ENCODE measurements around the gene KAZN.

KAZN gene

DNA sequence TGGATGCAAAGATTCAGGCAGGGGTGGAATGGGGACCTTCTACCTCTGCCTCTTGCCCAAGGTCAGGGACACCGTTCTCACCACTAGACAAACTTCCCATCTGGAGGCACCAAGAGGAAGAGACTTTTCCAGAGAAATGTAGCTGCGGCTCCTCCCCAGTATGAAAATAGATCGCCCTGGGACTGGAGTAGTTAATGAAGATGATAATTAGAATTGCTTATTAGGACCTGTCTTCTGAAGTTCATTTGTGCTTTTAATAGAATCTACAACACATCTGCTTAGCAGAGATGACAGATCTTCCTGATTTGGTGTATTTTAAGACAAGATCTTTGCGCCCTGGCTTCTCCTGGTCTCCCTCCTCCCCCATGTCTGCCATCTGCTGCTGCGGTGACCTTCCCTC lies 266.6 kb downstream of the KAZN start:
- Histone ChIP-seq H3K9ac (ENCODE audit: low read length) (no peak overlapping the region), H3K27me3 (ENCODE audit: control insufficient read depth, insufficient read depth, low read length) (no peaks in the 10 kb centered on the region), H3K36me3 (ENCODE audit: control insufficient read depth, low read depth, low read length) (no peaks in the 10 kb centered on the region), H3K27ac (ENCODE audit: low read length) (no peak overlapping the region), H3K9me3 (ENCODE audit: control insufficient read depth, low read depth, low read length) (no peaks in the 10 kb centered on the region), H3K4me1 (ENCODE audit: control insufficient read depth, low read depth, low read length) (peaks cover 8% of the 10 kb centered on the region), H3K4me3 (ENCODE audit: low read length) (no peak overlapping the region)

DNA sequence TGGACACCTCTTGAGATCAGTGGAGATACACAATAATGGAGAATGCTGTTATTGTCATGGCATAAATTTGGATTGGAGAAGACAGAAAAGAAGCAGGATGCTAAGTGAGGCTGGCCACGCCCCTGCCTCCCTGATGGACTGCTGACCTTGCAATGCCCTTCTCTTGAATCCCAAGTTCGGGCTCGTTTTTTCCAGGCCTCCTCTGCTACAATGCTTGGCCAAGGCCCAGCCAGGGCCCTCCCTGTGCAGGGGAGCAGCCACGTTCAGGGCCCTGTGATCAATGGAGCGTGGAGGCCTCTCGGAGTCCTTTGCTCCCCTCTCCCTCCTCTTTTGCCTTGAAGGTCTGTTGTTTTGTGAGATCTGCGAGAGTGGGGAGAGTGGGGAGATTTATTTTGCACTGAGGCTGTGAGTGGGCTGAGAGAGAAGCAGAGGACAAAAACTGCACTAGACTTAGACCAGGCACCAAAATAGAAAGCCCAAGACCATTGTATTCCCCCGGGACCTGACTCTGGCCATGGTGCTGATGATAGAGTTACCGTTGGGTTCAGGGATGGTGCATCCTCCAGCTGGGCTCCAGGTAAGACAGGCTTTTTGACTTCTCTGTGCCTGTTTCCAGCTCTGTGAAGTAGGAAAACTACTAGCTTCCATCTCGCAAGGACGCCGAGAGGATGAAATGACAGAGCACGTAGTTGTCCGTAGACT lies 268.6 kb downstream of the KAZN start:
- Histone ChIP-seq H3K9ac (ENCODE audit: low read length) (no peak overlapping the region), H3K27me3 (ENCODE audit: control insufficient read depth, insufficient read depth, low read length) (no peaks in the 10 kb centered on the region), H3K27ac (ENCODE audit: low read length) (no peak overlapping the region)

DNA sequence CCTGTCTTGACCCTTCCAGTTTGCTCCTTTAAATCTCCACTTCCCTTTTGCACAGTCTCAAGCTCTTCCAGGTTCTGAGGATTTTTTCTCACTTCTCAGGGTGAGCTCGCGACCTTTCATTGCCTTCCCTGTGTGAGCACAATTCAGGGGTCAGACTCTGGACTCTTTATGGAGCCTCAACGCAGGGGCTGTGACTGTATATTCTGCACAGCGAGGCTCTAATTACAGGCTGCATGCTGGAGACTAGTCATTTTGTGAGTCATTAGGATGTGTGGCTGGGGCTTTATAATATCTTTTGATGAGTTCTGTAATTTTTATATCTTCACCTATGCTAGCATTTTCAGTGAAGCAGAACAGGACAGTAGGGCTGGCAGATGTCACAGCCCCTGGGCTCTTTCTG lies 270.7 kb downstream of the KAZN start:
- no peak overlapping the region for H3K27ac ChIP-seq (ENCODE audit: low read length)
- no peak overlapping the region for H3K9ac ChIP-seq (ENCODE audit: low read length)
- peaks cover 5% of the 10 kb centered on the region for H3K4me1 ChIP-seq (ENCODE audit: control insufficient read depth, low read depth, low read length)
- no peaks in the 10 kb centered on the region for H3K9me3 ChIP-seq (ENCODE audit: control insufficient read depth, low read depth, low read length)
- no peaks in the 10 kb centered on the region for H3K27me3 ChIP-seq (ENCODE audit: control insufficient read depth, insufficient read depth, low read length)
- no peaks in the 10 kb centered on the region for H3K36me3 ChIP-seq (ENCODE audit: control insufficient read depth, low read depth, low read length)
- no peak overlapping the region for H3K4me3 ChIP-seq (ENCODE audit: low read length)

More for the DNA sequence above, 268.6 kb downstream of the KAZN start:
- no peak overlapping the region for H3K4me3 ChIP-seq (ENCODE audit: low read length)
- H3K4me1 ChIP-seq (ENCODE audit: control insufficient read depth, low read depth, low read length), result peaks cover 11% of the 10 kb centered on the region
- no peaks in the 10 kb centered on the region for H3K36me3 ChIP-seq (ENCODE audit: control insufficient read depth, low read depth, low read length)
- no peaks in the 10 kb centered on the region for H3K9me3 ChIP-seq (ENCODE audit: control insufficient read depth, low read depth, low read length)

DNA sequence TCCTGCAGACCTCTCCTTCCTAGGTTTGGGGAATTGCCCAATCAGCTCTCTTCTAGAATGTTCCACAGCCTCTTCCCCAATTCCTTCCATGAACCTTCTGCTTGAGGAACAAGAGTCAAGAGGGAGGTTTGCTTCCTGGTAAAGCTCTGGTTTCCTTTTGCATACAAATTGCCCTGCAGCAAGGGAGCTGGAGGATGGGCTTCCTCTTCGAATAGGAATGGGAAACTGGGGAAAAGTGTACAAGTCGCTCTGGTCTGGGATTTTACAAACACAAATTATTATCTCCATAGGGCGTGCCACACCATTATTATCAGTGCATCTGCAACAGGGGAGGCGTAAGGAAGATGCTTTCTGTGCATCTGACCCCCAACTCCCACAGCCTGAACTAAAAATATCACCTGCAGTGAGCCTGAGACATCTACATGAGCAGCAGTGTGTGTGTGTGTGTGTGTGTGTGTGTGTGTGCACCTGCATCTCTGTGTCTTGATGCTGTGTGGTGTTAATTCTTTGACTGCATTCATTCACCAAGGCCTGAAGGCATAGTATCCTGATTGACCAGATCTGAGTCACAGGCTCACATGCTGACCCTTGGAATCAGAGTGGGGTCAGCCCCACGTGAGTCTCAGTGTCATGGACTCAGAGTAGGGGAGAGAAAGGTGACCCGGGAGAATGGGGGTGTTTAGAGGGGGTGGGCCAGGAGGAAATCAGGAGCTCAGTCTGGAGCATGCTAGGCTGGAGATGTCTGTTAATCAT lies 272.9 kb downstream of the KAZN start:
- Histone ChIP-seq H3K9ac (ENCODE audit: low read length) (no peak overlapping the region), H3K36me3 (ENCODE audit: control insufficient read depth, low read depth, low read length) (no peaks in the 10 kb centered on the region), H3K27ac (ENCODE audit: low read length) (no peak overlapping the region), H3K9me3 (ENCODE audit: control insufficient read depth, low read depth, low read length) (no peaks in the 10 kb centered on the region), H3K4me3 (ENCODE audit: low read length) (no peak overlapping the region), H3K27me3 (ENCODE audit: control insufficient read depth, insufficient read depth, low read length) (no peaks in the 10 kb centered on the region), H3K4me1 (ENCODE audit: control insufficient read depth, low read depth, low read length) (peaks cover 15% of the 10 kb centered on the region)

DNA sequence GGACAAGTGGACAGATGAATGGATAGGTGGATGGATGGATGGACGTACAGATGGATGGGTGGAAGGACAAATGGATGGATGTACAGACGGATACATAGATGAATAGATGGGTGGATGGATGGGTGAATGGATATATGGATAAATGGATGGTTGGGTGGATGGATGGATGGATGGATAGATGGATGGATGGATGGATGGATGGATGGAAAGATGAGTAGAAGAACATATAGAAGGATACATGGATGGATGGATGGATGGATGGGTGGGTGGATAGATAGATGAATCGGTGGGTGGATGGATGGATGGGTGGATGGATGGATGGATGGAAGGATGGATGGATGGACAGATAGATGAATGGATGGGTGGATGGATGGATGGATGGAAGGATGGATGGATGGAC lies 274.3 kb downstream of the KAZN start:
- H3K9ac ChIP-seq (ENCODE audit: low read length), result no peak overlapping the region
- H3K36me3 ChIP-seq (ENCODE audit: control insufficient read depth, low read depth, low read length), result no peaks in the 10 kb centered on the region
- peaks cover 20% of the 10 kb centered on the region for H3K4me1 ChIP-seq (ENCODE audit: control insufficient read depth, low read depth, low read length)
- H3K9me3 ChIP-seq (ENCODE audit: control insufficient read depth, low read depth, low read length), result no peaks in the 10 kb centered on the region
- H3K4me3 ChIP-seq (ENCODE audit: low read length), result no peak overlapping the region
- no peaks in the 10 kb centered on the region for H3K27me3 ChIP-seq (ENCODE audit: control insufficient read depth, insufficient read depth, low read length)
- no peak overlapping the region for H3K27ac ChIP-seq (ENCODE audit: low read length)

DNA sequence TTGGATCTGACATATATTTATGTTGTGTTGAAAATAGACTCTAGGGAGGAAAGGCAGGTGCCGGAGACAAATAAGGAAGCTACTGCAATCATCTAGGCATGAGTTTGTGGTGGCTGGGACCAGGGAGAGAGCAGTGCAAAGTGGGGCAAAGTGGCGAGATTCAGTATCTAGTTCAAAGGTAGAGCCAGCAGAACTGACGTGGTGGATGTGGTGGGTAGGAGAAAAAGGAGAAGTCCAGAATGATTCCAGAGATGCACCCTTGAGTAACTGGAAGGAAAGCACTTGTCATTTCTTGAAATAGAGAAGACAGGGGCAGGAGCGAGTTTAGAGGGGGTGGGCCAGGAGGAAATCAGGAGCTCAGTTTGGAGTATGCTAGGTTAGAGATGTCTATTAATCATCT lies 275.2 kb downstream of the KAZN start:
- H3K27me3 ChIP-seq (ENCODE audit: control insufficient read depth, insufficient read depth, low read length), result no peaks in the 10 kb centered on the region
- H3K4me1 ChIP-seq (ENCODE audit: control insufficient read depth, low read depth, low read length), result peaks cover 20% of the 10 kb centered on the region
- H3K27ac ChIP-seq (ENCODE audit: low read length), result no peak overlapping the region
- H3K4me3 ChIP-seq (ENCODE audit: low read length), result no peak overlapping the region
- no peak overlapping the region for H3K9ac ChIP-seq (ENCODE audit: low read length)
- no peaks in the 10 kb centered on the region for H3K36me3 ChIP-seq (ENCODE audit: control insufficient read depth, low read depth, low read length)
- no peaks in the 10 kb centered on the region for H3K9me3 ChIP-seq (ENCODE audit: control insufficient read depth, low read depth, low read length)

DNA sequence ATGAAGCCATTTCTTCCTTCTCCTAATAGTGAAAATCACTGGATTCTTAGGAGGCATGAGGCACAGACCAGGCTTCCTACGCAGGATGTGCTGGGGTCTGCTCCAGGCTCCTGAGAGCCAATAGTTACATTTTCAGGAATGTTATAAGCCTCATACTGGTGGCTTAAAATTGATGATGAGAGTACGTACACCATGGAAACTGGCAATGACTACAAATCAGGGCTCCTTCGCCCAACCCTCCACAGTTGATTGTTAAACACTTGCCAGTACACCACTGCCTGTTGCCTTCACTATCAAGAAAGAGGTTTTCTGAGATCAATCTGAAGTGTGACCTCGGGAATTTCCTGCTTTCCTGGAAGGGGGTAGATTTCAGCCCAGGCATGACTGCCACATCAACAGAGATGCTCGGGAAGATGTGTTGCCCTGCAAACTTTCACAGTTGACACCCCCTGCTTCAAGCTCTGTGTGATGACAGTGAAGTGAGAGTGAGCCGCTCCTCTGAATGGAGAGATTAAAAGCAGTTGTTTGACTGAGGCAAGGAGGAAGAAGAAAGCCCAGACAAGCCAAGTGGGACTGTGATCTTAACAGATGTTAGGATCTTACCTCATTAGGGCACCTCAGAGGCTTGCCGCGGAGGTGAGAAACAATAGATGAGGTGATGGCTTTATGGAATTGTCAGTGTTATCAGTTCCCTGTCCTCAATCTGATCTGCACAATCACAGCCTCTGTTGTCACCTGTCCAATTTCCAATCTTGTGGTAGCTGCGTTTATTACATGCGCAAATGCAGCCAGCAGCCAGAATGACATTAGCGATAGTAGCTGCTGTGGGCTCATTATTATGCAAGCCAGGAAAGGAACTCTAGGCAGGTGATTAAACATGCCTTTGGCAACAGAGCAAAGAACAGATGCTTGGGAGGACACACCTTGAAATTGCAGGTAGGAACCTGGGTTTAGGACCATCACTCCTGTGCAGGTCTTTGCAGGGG lies 277.3 kb downstream of the KAZN start:
- H3K4me1 ChIP-seq (ENCODE audit: control insufficient read depth, low read depth, low read length), result peaks cover 20% of the 10 kb centered on the region
- H3K9ac ChIP-seq (ENCODE audit: low read length), result no peak overlapping the region
- H3K4me3 ChIP-seq (ENCODE audit: low read length), result no peak overlapping the region
- no peak overlapping the region for H3K27ac ChIP-seq (ENCODE audit: low read length)
- no peaks in the 10 kb centered on the region for H3K27me3 ChIP-seq (ENCODE audit: control insufficient read depth, insufficient read depth, low read length)
- no peaks in the 10 kb centered on the region for H3K36me3 ChIP-seq (ENCODE audit: control insufficient read depth, low read depth, low read length)
- H3K9me3 ChIP-seq (ENCODE audit: control insufficient read depth, low read depth, low read length), result no peaks in the 10 kb centered on the region

DNA sequence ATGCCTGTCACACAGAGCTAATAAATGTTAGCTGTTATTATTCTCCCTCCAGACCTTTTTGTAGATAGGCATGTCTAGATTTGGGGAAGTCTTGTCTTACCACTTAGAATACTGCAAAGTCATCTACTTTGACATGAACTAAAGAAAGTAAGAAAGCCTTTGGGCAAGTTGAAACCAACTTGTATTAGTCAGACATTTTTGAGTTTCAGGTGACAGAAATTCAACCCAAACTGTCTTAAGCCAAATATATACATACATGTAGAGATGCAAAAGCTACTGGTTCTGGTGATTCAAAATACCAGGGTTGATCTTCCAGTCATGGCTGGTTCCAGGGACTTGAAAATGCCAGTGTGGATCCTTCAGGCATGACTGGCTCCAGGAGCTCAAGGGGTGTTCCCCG lies 278.3 kb downstream of the KAZN start:
- Histone ChIP-seq H3K4me1 (ENCODE audit: control insufficient read depth, low read depth, low read length) (peaks cover 15% of the 10 kb centered on the region), H3K4me3 (ENCODE audit: low read length) (no peak overlapping the region), H3K27me3 (ENCODE audit: control insufficient read depth, insufficient read depth, low read length) (no peaks in the 10 kb centered on the region), H3K36me3 (ENCODE audit: control insufficient read depth, low read depth, low read length) (no peaks in the 10 kb centered on the region), H3K9me3 (ENCODE audit: control insufficient read depth, low read depth, low read length) (no peaks in the 10 kb centered on the region), H3K9ac (ENCODE audit: low read length) (no peak overlapping the region), H3K27ac (ENCODE audit: low read length) (no peak overlapping the region)

DNA sequence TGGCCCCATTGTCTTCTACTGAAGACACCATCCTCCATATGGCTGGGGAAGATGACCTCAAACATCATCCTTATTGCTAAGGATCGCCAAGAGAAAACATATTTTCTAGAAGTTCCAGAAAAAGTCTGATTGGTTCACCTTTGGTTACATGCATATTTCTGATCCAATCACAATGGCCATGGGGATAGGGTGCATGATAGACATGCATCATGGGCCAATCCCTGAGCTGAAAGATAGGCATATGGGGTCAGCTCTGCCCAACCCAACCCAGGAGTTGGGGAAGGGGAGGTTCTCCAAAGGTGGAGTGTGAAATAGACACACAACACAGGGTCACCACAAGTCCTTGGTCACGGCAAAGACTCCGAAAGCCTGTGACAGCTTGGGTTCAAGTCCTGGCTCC lies 278.7 kb downstream of the KAZN start:
- Histone ChIP-seq H3K4me3 (ENCODE audit: low read length) (no peak overlapping the region), H3K4me1 (ENCODE audit: control insufficient read depth, low read depth, low read length) (peaks cover 15% of the 10 kb centered on the region), H3K9ac (ENCODE audit: low read length) (no peak overlapping the region), H3K9me3 (ENCODE audit: control insufficient read depth, low read depth, low read length) (no peaks in the 10 kb centered on the region), H3K36me3 (ENCODE audit: control insufficient read depth, low read depth, low read length) (no peaks in the 10 kb centered on the region), H3K27me3 (ENCODE audit: control insufficient read depth, insufficient read depth, low read length) (no peaks in the 10 kb centered on the region), H3K27ac (ENCODE audit: low read length) (no peak overlapping the region)

DNA sequence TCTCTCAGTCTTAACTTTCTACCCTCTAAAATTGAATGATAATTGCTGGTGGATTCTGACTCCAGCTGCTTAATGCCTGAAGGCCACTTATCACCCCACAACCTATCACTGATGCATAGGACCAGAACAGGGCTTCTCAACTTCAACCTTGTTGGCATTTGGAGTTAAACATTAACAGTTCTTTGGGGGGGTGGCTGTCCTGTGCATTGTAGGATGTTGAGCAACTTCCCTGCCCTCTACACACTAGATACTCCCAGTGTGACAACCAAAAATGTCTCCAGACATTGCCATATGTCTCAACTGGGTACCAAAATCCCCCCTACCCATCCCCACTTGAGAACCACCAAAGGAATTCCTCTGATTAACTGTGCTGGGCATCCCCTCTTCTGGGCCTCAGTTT lies 279.6 kb downstream of the KAZN start:
- Histone ChIP-seq H3K4me3 (ENCODE audit: low read length) (no peak overlapping the region), H3K27ac (ENCODE audit: low read length) (no peak overlapping the region), H3K9me3 (ENCODE audit: control insufficient read depth, low read depth, low read length) (no peaks in the 10 kb centered on the region), H3K27me3 (ENCODE audit: control insufficient read depth, insufficient read depth, low read length) (no peaks in the 10 kb centered on the region), H3K4me1 (ENCODE audit: control insufficient read depth, low read depth, low read length) (peaks cover 15% of the 10 kb centered on the region), H3K9ac (ENCODE audit: low read length) (no peak overlapping the region), H3K36me3 (ENCODE audit: control insufficient read depth, low read depth, low read length) (no peaks in the 10 kb centered on the region)

DNA sequence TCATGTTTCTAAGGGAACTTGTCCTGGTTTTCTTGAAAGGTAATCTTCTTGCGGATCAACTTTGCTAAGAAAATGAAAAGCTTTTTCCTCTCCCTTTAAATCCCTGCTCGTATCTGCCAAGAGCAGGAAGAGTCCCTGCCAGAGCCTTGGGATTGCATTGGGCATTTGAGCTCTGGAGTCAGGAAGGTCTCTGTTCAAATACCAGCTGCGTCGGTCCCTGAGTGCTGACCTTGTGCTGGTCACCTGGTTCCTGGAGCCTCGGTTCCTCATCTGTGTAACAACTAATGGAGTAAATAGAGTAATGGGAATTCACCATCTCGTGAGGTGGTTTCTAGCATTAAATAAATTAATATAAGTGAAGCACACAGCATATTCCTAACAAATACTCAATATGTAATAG lies 280.5 kb downstream of the KAZN start:
- Histone ChIP-seq H3K36me3 (ENCODE audit: control insufficient read depth, low read depth, low read length) (no peaks in the 10 kb centered on the region), H3K27ac (ENCODE audit: low read length) (no peak overlapping the region), H3K27me3 (ENCODE audit: control insufficient read depth, insufficient read depth, low read length) (no peaks in the 10 kb centered on the region), H3K9ac (ENCODE audit: low read length) (no peak overlapping the region), H3K4me3 (ENCODE audit: low read length) (no peak overlapping the region), H3K9me3 (ENCODE audit: control insufficient read depth, low read depth, low read length) (no peaks in the 10 kb centered on the region), H3K4me1 (ENCODE audit: control insufficient read depth, low read depth, low read length) (peaks cover 15% of the 10 kb centered on the region)

Measured in iPS-18a (cell line).